GM19438 (cell line): ENCODE measurements around the gene ARMC8.

Experiments
- ATAC-seq: cut with Tn5 transposase; IDR thresholded peaks from one replicate; pipeline ENCODE4 v1.9.1; 2021; ENCODE audit warnings: low read depth; ENCODE audit not compliant: unreplicated experiment

The ARMC8 gene

GRCh38 chr3:138241061-138241460, 54.0 kb downstream of the ARMC8 start:
- ATAC-seq, result no peak

- no peak for ATAC-seq
These were observed 54.6 kb downstream of the ARMC8 start for GRCh38 chr3:138241676-138242075.

- ATAC-seq, result no peak
These were observed 55.4 kb downstream of the ARMC8 start for GRCh38 chr3:138242466-138242865.

- ATAC-seq, result no peak
These were observed 57.9 kb downstream of the ARMC8 start for GRCh38 chr3:138245026-138245425.

- no peak for ATAC-seq
These were observed 62.5 kb downstream of the ARMC8 start for GRCh38 chr3:138249636-138250035.

GRCh38 chr3:138253609-138254008, 66.5 kb downstream of the ARMC8 start:
- no peak for ATAC-seq

- no peak for ATAC-seq
These were observed 67.1 kb downstream of the ARMC8 start for GRCh38 chr3:138254216-138254615.

GRCh38 chr3:138256022-138256421, 68.9 kb downstream of the ARMC8 start:
- ATAC-seq, result no peak

GRCh38 chr3:138257986-138258385, 70.9 kb downstream of the ARMC8 start:
- ATAC-seq, result no peak

GRCh38 chr3:138259126-138259525, 72.0 kb downstream of the ARMC8 start:
- ATAC-seq, result no peak

GRCh38 chr3:138260611-138261010, 73.5 kb downstream of the ARMC8 start:
- no peak for ATAC-seq

- no peak for ATAC-seq
These were observed 76.0 kb downstream of the ARMC8 start for GRCh38 chr3:138263104-138263503.

- no peak for ATAC-seq
These were observed 78.6 kb downstream of the ARMC8 start for GRCh38 chr3:138265745-138266144.

GRCh38 chr3:138267083-138267482, 80.0 kb downstream of the ARMC8 start:
- ATAC-seq, result no peak

GRCh38 chr3:138270245-138270644, 83.1 kb downstream of the ARMC8 start:
- ATAC-seq, result no peak

GRCh38 chr3:138271189-138271794, 84.2 kb downstream of the ARMC8 start:
- peak; percentile 75 for ATAC-seq

GRCh38 chr3:138281561-138281960, 94.5 kb downstream of the ARMC8 start:
- no peak for ATAC-seq

- no peak for ATAC-seq
These were observed 95.7 kb downstream of the ARMC8 start for GRCh38 chr3:138282836-138283235.

GRCh38 chr3:138284079-138284478, 97.0 kb downstream of the ARMC8 start:
- no peak for ATAC-seq

- ATAC-seq, result no peak
These were observed 97.9 kb downstream of the ARMC8 start for GRCh38 chr3:138284957-138285477.

GRCh38 chr3:138289260-138289659, 102.2 kb downstream of the ARMC8 start:
- ATAC-seq, result no peak

- no peak for ATAC-seq
These were observed 102.6 kb downstream of the ARMC8 start for GRCh38 chr3:138289701-138290100.

GRCh38 chr3:138296639-138297038, 109.5 kb downstream of the ARMC8 start:
- ATAC-seq, result no peak
